Measurements from ENCODE around the gene ULK3.
A peak's percentile ranks its signal among the peaks of the same experiment; 100 is the strongest.
"Not testable (repeated sequence)": the region's sequence is repeated elsewhere in the genome, so short reads cannot be mapped to it uniquely, and the experiment has no call there.

ULK3 gene, protein sequence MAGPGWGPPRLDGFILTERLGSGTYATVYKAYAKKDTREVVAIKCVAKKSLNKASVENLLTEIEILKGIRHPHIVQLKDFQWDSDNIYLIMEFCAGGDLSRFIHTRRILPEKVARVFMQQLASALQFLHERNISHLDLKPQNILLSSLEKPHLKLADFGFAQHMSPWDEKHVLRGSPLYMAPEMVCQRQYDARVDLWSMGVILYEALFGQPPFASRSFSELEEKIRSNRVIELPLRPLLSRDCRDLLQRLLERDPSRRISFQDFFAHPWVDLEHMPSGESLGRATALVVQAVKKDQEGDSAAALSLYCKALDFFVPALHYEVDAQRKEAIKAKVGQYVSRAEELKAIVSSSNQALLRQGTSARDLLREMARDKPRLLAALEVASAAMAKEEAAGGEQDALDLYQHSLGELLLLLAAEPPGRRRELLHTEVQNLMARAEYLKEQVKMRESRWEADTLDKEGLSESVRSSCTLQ

DNA sequence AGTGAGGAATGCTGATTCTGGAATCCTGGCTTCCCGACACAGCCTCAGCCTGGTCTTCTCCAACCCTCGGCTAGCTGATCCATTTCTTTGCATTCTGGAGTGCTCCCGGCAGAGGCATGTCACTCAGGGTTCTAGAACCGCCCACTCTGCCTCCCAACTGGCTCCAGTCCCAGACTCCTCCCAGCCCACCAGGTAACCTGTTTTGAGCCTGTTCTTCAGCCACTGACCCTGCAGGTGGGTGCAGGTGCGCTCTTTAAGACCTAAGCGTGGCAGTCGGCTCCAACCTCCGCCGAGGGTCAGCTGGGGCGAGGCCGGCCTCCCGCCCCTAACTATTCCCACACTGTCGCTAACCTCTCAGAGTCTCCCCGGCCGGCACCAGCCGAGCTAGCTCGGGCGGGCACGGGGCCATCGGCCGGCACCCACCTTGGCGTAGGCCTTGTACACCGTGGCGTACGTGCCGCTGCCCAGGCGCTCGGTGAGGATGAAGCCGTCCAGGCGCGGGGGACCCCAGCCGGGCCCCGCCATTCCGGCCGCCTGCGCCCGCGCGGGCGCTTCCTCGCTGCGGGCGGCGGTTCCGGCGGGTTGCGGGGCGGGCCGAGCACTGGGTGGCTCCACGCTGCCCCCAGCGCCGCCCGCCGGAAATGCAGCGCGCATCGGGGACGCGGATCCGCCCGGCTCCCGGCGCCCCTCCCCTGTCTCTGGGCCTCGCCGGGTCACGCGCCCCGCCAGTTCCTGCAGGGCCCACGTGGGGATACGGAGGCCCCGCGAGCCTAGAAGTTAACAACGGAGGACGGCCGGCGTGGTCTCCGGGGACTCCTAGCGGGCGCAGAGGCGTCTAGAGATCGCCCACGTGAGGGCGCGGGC lies at the start of gene ULK3:
Gene ULK3, minus strand, starts transcription at position 576 of the 864 bp plus-strand sequence. Its CDS starts 51 bp downstream, at position 525.
- DNase-seq (ENCODE audit: low spot score) = peak; percentile 94

DNA sequence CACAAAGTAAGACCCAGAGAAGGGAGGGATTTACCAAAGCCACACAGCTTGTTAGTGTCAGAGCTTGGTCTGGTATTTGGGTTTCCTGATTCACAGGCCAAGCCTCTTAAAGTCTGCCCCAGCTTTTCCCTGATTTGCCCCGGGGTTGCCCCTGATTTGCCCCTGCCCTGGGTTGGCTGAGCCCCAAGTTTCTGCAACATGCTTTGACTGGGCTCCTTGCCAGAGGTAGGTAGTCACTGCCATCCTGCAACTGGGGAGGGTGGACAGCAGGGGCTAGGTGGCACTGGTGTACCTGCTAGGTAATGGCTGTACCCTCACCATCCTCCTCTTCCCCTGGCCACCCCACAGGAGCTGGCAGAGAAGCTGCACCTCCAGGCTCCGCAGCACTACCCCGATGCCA lies 49.4 kb upstream of the ULK3 start:
- DNase-seq (ENCODE audit: low spot score) = no peak

DNA sequence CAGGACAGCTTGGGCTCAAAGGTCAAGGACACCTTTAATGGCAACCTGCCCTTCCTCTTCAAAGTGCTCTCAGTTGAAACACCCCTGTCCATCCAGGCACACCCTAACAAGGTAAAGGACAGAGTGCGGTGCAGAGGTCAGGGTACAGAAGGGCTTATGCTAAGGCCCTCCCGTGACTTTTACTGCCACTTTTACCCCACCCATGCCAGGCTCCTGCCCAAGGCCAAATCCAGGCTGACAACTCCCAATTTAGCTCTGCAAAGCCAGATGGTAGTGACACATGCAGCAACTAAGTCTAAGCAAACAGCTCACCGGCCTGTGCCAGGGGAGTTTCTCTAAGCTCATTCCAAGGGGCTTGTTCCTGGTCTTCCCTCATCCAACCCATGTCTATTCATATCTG lies 48.5 kb upstream of the ULK3 start:
- no peak for DNase-seq (ENCODE audit: low spot score)

DNA sequence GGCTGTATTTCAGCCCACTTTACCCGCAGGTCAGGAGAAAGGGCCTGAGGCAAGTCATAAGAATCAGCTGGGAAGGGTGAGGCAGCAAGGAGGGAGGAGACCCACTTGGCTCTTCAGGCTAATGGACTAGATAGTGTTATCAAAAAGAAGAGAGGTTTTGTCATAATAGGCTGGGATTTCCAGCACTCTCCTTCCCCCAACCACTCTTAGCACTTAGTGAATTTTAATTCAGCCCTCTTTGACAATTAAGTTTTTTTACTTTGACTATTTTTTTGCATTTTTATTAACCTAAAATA lies 47.7 kb upstream of the ULK3 start:
- DNase-seq (ENCODE audit: low spot score) = no peak

DNA sequence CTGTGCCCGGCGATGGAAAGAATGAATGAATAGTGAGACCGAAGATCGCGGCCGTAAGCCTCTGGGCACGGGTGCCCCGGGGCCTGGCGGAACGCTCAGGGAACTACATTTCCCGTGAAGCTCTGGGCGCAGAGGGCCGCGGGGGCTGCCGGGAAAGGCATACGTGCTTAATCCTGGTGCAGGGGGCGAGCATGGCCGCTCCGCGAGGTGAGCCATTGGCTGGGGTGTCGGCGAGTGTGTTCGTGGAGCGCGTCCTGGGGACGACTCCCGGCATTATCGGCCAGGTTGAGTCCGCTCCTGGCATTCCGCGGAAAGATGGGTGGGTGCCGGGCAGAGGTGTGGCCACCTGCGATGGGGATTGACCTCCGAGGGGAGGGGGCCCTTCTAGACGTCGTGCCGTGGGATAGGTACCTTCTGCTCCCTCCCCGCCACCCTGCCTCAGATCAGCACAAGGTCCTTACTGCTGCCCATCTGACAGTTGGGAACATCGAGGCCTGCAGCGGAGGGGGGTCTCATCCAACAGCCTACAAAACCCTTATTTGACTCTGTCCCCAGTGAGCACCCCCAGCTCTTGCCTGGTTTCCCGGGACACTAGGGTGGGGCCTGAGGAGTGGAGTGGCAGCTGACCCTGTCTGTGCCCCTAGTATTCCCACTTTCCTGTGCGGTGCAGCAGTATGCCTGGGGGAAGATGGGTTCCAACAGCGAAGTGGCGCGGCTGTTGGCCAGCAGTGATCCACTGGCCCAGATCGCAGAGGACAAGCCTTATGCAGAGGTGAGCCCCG lies 47.1 kb upstream of the ULK3 start, which contains the start of gene MPI:
Gene MPI, plus strand, starts transcription at position 160 of the 782 bp plus-strand sequence. Its CDS starts 32 bp downstream, at position 192.
- peak; percentile 94 for DNase-seq (ENCODE audit: low spot score)

DNA sequence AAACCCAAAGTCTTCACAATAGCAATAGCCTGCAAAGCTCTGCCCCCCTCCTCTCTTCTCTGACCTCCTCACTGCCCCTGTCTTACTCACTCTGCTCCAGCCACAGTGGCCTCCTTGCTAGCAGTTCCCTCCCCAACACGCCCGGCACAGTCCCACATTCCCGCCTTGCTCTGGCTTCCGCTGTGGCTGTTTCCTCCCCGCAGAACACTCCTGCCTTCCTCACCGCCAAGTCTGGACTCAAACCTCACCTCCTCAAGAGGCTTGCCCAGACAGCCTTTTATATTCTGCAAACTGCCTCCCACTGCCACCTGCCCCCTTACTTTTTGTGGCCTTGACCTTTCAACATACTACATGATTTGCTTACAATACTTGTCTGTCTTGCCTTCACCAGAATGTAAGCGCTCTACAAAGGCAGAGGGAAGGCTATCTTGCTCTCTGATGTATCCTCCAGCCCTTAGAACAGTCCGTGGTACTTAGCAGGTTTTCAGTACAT lies 46.5 kb upstream of the ULK3 start:
- peak; percentile 62 for DNase-seq (ENCODE audit: low spot score)

DNA sequence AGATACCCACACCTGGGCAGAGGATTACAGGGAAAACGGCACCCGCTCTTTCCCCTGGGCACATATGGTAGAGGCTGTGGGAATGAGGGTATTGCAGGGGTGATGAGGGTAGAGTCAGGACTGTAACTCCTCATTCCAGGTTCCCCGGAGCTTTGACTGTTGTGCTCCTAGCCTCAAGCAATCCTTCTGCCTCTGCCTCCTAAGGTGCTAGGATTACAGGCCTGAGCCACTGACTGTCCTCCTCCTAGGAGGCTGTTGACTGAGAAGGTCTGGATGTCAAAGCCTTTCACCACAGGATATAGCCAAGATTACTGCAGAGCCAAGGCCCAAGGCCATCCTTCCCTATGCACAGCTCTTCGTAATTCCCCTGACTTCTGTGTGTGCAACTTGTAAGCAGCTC lies 45.8 kb upstream of the ULK3 start:
- no peak for DNase-seq (ENCODE audit: low spot score)

DNA sequence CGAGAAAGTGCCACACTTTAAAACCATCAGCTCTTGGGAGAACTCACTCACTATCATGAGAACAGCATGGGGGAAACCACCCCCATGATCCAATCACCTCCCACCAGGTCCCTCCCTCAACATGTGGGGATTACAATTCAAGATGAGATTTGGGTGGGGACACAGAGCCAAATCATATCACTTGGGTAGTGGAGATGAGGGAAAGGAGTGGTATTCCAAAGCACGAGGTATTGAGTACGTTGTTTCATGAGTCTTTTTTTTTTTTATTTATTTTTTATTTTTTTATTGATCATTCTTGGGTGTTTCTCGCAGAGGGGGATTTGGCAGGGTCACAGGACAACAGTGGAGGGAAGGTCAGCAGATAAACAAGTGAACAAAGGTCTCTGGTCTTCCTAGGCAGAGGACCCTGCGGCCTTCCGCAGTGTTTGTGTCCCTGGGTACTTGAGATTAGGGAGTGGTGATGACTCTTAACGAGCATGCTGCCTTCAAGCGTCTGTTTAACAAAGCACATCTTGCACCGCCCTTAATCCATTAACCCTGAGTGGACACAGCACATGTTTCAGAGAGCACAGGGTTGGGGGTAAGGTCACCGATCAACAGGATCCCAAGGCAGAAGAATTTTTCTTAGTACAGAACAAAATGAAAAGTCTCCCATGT lies 44.7 kb upstream of the ULK3 start:
- DNase-seq (ENCODE audit: low spot score) = not testable (repeated sequence)

DNA sequence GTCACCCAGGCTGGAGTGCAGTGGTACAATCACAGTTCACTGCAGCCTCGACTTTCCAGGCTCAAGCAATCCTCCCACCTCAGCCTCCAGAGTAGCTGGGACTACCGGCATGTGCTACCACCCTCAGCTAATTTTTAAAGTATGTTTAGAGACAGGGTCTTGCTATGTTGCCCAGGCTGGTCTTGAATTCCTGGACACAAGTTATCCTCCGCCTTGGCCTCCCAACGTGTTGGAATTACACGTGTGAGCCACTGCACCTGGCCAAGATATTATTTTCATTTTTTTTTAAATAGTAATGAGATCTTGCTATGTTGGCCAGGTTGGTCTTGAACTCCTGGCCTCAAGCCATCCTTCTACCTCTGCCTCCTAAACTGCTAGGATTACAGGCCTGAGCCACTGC lies 42.5 kb upstream of the ULK3 start:
- DNase-seq (ENCODE audit: low spot score) = no peak

DNA sequence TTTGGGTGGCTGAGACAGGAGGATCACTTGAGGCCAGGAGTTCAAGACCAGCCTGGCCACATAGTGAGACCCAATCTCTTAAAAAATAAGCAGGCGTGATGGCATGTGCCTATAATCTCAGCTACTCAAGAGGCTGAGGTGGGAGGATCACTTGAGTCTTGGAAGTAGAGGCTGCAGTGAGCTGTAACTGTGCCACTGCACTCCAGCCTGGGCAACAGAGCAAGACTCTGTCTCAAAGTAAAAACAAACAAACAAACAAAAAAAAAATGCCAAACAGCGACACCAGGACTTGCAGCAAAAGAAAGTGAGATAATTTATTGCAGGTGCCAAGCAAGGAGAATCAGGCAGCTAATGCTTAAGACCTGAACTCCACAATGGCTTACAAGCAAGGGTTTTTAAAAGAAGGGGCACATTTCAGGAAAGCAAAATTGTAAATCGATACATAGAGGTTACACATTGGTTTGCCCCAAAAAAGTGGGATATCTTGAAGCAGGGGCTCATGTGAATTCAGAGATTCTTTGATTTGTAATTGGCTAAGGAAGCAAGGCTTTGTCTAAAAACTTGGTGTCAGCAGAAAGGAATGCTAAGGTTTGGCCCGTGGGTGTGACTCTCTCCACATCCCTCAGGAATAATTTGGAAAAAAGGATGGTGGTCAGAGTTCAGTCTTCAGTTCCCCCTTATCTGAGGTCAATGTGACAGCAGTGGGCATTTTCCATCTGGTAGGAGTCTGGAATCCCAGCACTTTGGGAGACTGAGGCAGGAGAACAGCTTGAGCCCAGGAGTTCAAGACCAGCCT lies 41.7 kb upstream of the ULK3 start:
- no peak for DNase-seq (ENCODE audit: low spot score)

DNA sequence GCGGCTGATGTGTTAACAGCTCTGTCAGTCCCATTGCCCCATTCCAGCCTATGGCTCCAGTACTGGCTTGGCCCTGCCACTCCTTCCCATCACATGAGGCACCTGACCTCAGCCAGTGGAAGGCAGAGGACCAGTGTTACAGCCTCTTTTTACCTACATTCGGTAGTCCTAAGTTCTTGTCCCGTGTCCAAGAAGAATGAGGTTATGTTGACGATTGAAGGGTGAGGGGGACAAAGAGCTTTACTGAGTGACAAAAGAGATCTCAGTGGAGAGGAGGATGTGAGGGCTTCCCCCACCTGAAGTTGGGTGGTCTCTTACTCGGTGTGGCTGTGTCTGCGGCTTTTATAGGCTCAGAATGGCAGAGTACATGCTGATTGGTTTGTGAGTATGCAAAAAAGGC lies 39.6 kb upstream of the ULK3 start:
- no peak for DNase-seq (ENCODE audit: low spot score)

DNA sequence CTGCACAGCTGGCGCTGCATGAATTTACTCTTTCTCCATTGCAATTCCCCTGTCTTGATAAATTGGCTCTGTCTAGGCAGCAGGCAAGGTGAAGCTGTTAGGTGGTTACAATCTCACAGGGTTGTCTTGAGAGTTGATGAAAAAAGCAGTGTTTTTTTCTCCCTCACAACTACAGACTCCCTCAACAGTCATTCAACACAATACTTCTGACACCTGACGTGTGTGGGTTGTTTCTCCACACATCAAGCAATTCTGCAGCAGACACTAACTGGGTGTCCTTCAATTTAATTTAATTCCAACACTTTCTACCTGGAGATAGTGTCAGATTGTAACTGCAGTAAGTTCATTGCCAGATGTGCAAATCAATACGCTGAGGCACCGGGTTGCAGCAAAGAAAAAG lies 35.3 kb upstream of the ULK3 start:
- no peak for DNase-seq (ENCODE audit: low spot score)

DNA sequence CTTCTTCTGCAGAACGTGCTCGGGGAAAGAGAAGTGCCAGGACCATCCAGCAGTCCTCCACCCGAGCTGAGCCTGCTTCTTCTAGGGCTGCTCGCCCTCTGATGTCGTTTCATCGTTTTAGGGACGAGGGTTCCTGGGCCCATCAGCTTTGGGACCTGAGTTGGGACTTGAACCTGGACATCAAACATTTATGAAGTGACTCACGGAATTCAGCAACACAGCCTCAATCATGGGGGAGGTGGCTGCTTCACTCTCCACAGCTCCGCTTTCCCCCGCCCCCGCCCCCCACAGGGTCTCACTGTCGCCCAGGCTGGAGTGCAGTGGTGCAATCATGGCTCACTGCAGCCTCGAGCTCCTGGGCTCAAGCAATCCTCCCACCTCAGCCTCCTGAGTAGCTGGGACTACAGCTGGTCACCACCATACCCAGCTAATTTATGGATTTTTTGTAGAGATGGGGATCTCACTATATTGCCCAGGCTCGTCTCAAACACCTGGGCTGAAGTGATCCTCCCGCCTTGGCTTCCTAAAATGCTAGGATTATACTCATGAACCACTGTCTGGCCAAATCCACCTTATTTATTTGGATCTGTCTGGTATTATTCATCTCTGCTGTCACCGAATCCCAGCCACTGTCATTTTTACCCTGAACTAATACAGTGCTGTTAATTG lies 30.9 kb upstream of the ULK3 start:
- no peak for DNase-seq (ENCODE audit: low spot score)

DNA sequence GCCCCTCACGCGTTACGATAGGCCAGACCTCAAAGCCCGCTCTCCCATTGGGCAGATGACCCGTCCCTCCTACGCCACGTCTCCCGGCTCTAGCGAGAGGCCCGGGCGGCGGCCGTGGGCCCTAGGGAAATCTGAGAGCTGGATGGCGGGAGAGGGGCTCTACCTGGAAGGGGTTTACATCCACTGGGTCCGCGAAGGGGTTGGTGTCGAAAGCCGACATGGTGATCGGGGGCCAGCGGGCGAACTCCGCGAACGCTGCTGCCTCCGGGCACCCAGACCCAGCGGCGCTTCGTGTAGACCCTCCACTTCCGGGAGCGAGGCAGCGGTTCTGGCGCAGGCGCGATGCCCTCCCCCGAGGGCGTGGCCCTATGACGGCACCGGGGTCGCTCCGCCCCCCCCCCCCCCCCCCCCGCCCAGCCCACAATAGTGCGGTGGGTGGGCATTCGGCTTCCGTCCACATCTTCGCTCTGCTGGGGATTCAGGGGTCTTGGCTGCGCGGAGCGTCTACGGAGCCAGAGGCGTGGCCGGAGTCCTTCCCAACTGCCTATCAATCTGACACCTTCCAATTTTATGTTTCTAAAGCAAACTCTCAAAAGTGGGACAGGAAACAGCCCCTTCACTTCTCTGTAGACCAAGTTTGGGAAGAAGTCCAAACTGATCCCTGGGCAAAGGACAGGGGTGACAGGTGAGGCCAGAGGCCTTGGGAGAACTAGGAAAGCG lies 30.2 kb upstream of the ULK3 start, which contains the start of gene SCAMP2:
Gene SCAMP2, minus strand, starts transcription at position 330 of the 720 bp plus-strand sequence. Its CDS starts 110 bp downstream, at position 220.
- DNase-seq (ENCODE audit: low spot score) = peak; percentile 96

DNA sequence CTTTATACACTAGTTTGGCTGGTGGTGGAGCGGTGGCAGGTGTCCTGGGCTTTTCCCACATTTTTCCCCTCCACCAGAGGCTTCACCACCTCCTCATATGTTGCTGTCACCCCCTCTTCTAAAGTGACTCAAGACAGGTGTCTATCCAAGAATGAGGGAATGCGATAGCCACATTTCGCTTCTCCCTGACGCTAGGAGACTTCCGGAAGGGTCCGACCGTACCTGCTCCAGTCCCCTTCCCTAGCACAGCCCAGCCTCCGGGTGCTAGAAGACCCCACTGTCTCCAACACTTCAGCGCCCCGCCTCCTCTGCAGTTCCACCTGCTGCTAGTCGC lies 29.7 kb upstream of the ULK3 start:
- DNase-seq (ENCODE audit: low spot score) = no peak

DNA sequence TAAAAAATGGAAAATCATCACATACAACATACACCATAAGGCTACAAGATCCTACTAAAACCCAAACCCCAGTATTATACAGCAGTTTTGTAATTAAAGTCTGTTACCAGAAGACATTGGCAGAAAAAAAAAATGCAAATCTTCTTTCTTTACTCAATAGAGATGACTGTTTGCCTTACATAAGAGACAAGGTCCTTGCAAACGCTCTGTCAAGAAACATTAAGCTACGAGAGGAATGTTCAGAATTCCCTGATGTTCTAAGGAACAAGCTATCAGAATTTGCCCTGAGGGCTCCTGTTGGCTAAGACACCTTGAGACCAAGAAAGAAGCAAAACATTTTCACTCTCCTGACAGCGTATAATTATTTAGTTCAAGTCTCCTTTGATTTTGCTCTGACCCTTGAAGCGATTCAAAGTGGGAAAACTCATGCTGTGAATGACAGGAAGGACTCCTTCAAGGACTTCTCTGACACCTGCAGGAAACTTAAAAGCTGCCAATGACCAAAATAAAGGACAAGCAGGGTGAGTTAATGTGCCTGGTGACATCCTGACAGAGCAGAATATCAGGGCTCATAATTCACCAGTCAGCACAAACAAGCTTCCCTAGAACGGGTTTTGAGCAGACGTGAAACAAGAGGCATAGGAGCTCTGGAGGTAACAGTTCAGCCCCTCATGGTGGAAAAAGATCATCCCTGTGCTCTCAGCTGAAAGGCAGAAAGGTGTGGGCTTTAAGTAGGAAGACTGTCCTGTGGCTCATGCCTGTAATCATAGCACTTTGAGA lies 27.7 kb upstream of the ULK3 start:
- no peak for DNase-seq (ENCODE audit: low spot score)

DNA sequence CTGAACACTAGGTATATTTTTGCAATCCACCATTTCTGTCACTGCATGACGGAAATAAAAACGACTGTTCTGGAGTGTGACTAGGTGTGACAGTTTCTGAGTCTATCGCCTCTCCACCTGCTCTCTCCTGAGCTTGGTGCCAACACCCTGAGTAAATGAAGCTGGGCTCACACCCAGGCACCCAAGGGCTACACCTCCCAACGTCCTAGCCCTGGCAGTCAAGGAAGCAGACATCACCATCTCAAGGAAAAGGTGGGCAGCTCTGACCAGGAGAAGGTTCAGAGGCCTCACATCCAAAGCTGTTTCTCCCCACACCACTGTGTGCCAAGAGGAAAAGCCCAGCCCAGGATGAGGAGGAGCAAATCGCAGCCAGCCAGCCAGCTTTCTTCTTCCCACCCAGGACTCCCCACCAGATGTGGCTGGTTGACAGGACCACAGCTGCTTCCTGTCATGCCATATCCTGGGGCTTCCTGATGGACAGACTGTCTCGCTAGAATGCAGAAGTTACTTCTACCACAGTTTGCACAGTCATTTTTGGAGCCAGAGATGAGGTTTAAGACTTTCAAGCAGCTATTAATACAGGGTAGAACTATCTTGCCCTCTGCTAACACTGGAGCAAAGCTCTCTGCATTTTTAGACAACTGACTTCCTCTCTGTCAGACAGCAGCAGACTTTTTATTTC lies 26.9 kb upstream of the ULK3 start:
- DNase-seq (ENCODE audit: low spot score) = no peak

DNA sequence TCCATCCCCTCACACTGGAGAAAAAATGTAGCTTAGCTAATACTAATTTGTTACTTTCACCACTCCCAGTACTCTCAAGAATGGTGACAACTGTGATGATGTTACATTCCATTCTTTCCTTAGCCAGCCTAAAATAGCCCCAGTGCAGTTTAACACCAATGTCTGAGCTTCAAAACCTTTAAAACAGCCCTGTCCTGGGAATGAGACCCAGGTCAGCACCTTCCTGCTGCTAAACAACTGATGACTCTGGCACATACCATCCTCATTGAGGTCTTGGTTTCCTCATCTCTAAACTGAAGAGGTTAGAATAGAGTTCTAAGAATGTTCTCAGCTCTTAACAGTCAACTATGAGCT lies 26.4 kb upstream of the ULK3 start:
- DNase-seq (ENCODE audit: low spot score) = no peak
